GM10847 (cell line): ENCODE results near the gene MYBPC2.
A peak's percentile ranks its signal among the peaks of the same experiment; 100 is the strongest.

Experiments
- POLR2A ChIP-seq: IDR thresholded peaks from 2 replicates; pipeline ENCODE4 v1.6.1; 2011; ENCODE audit not compliant: insufficient read length; ENCODE audit errors: extremely low read depth

The MYBPC2 gene

GRCh38 chr19:50420127-50420526 lies 12.6 kb upstream of the MYBPC2 start:
- no peak for TF ChIP-seq POLR2A

- TF ChIP-seq POLR2A = no peak
Measured at GRCh38 chr19:50420808-50421207, 11.9 kb upstream of the MYBPC2 start.

DNA sequence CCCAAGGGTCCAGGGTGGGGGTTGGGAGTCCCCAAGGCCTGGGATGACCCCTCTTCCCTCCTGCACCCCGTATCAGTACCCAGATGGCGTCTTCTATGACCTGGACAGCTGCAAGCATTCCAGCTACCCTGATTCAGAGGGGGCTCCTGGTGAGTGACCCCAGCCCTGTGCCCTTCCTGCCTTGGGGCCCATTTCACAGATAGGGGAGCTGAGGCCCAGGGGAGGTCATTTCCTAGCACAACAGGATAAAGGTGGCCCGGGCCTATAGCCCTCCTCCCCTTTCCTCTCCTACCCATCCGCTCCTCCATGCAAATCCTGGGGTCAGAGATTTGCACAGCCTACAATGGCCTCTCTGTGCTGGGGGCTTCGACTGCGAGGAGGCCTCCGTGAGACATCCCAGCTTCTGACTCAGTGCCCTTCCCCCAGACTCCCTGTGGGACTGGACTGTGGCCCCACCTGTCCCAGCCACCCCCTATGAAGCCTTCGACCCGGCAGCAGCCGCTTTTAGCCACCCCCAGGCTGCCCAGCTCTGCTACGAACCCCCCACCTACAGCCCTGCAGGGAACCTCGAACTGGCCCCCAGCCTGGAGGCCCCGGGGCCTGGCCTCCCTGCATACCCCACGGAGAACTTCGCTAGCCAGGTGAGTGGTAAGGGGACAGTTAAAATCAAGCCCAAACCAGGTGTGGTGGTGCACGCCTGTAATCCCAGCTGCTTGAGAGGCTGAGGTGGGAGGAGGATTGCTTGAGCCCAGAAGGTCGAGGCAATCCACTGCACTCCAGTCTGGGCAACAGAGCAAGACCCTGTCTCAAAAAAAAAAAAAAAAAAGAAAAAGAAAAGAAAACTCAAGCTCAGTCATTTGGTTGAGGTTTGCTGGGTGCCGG lies 10.1 kb upstream of the MYBPC2 start:
- no peak for TF ChIP-seq POLR2A

DNA sequence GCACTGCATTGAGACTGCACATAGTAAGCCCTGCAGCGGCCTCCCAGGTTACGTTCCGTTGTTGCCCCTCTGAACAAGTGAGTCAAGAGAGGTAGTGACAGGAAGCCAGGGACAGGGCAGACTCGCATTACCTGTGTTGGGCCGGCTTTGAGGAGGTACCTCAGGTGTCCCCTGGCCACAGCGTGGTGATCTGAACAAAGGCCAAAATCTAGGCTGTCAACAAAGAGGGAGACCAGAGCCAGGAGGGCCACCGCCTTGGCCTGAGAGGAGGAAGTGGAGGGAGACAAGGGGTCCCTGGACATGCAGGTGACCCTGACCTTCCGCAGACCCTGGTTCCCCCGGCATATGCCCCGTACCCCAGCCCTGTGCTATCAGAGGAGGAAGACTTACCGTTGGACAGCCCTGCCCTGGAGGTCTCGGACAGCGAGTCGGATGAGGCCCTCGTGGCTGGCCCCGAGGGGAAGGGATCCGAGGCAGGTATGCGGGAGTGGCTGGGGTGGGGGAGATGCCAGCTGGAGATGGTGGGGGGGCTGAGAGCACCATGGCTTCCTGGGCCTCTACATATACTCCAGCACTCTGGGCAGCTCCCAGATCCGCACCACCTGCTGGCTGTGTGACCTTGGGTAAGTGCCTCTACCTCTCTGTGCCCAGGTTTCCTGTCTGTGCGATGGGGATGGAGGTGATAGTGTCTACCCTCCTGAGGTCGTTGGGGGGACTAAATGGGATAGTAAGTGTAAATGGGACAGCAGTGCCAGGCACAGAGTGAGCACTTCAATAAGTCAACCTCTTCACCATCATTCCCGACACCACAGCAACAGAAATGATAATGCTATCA lies 9.2 kb upstream of the MYBPC2 start:
- TF ChIP-seq POLR2A = no peak

GRCh38 chr19:50425581-50425980 lies 7.1 kb upstream of the MYBPC2 start:
- TF ChIP-seq POLR2A = no peak

- TF ChIP-seq POLR2A = no peak
Measured at GRCh38 chr19:50427318-50427925, 5.3 kb upstream of the MYBPC2 start.

DNA sequence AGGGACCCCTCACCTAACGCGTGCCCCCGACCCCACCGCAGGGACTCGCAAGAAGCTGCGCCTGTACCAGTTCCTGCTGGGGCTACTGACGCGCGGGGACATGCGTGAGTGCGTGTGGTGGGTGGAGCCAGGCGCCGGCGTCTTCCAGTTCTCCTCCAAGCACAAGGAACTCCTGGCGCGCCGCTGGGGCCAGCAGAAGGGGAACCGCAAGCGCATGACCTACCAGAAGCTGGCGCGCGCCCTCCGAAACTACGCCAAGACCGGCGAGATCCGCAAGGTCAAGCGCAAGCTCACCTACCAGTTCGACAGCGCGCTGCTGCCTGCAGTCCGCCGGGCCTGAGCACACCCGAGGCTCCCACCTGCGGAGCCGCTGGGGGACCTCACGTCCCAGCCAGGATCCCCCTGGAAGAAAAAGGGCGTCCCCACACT lies 4.7 kb upstream of the MYBPC2 start:
- TF ChIP-seq POLR2A = no peak

DNA sequence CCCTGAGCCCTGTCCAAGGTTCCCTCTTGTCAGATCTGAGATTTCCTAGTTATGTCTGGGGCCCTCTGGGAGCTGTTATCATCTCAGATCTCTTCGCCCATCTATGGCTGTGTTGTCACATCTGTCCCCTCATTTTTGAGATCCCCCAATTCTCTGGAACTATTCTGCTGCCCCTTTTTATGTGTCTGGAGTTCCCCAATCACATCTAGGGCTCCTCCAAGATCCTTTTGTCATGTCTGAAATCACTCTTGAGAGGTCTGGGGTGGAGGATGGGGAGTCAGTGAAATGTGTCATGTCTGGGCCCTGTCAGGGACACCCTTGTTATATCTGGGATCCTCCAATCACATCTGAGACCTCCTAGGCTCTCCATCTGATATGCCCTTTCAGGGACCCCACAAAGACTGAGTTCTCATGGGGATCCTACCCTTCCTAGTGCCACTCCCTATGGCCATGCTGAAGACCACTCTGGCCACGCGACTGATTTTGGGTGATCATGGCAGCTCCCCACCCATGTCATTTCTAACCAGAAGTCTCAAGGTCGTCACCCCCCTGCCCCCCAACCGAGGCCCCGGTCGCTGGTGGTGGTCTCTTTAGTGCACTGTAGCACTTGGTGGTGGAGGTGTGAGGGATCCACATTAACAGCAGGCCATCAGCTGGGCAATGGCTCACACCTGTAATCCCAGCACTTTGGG lies 3.8 kb upstream of the MYBPC2 start:
- TF ChIP-seq POLR2A = no peak

DNA sequence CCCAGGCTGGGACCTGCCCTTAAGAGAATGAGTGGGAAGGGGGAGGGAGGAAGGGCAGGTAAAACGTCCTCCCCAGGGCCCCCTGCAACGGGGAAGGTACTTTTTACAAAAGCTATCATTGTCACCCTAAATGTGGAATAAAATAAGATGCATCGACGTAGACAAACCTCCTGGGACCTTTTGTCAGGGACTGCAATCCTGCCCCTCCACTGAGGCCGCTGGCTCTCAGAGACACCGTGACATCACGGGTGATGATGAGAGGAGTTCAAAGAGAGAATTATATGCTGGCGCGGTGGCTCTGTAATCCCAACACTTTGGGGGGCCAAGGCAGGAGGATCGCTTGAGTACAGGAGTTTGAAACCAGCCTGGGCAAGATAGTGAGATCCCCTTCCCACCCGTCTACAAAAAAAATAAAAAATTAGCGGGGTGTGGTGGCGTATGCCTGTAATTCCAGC lies 1.8 kb upstream of the MYBPC2 start:
- TF ChIP-seq POLR2A = no peak

DNA sequence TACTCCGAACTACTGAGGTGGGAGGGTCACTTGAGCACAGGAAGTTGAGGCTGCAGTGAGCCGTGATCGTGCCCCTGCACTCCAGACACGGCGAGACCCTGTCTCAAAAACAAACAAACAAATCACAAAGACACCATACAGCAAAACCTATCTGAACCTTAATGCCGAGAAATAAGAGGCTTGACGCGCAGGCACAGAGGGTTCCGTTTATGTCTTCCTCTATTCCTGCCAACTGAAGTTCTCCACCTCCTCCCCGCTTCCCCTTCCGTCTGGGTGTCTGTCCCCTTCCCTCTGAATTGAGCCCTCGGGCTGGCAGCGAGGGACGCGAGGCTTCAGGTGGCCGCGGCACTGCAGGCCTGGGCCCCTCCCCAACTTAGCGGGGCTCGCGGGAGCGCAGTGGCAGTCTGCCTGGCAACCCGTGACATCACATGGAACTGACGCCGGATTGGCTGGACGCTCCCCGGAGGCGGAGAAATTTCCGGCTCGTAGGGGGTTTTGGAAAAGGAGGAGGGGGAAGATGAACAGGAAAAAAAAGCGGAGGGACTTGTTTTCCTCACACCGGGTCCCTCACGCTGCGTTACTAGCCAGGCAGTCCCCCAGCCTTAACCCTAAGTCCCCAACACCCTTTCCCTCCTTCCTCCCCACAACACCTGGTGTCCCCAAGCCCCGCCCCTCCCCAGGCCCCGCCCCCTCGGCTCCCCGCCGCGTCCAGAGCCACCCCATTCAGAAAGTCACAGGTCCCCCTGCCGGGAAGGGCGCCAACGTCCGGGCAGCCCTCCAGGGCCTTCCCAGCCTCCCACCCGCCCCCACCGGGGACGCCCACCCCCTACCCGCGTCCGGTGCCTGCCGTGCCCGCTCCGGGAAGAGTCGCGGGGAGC lies 1.1 kb upstream of the MYBPC2 start:
- peak; percentile 59 for TF ChIP-seq POLR2A

- no peak for TF ChIP-seq POLR2A
Measured at GRCh38 chr19:50433201-50434180, 799 bp downstream of the MYBPC2 start.

DNA sequence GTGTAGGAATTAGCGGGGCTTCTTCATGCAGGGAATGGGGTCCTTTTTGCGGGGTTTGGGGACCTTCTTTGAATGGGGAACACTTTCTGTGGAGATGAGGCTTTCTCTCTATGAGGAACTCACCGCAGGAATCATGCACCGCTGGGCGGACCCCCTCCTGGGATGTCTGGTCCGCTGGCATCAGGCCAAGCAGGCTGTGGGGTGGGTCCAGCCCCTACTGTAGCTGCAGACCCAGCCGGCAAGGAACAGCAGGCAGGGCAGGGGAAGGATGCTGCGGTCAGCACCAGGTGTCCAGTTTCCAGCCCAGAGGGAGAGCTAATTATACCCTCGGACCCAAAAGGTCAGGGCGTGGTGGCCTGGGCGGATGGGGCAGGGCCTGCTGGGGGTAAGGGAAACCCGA lies 1.8 kb downstream of the MYBPC2 start:
- no peak for TF ChIP-seq POLR2A

- no peak for TF ChIP-seq POLR2A
Measured at GRCh38 chr19:50435221-50435620, 2.5 kb downstream of the MYBPC2 start.

DNA sequence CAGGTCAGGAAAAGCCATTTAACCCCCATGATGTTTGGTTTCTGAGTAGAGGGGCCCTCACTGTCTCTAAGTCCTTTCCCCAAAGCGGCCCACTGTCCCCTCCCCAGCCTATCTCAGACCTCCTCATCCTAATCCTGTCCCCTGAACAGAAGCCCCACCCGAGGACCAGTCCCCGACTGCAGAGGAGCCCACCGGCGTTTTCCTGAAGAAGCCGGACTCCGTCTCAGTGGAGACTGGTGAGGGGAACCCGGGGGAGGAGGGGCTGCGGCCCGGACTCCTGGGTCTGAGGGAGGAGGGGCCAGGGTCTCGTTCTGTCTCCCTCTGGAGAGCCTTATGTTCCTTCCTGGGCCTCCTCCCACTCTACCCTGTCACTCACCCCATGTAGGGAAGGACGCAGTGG lies 2.9 kb downstream of the MYBPC2 start:
- no peak for TF ChIP-seq POLR2A
